ENCODE data around the gene PIAS4. TPM values are rescaled to one million over a fixed set of nuclear protein-coding genes. Genes with fewer than 3 reads are reported as not detected.

The PIAS4 gene
- polyA plus RNA-seq, 1 donor (not counting 4 experiments of a cell fraction or from before 2014, with no cell fraction given): 7.5 TPM

DNA sequence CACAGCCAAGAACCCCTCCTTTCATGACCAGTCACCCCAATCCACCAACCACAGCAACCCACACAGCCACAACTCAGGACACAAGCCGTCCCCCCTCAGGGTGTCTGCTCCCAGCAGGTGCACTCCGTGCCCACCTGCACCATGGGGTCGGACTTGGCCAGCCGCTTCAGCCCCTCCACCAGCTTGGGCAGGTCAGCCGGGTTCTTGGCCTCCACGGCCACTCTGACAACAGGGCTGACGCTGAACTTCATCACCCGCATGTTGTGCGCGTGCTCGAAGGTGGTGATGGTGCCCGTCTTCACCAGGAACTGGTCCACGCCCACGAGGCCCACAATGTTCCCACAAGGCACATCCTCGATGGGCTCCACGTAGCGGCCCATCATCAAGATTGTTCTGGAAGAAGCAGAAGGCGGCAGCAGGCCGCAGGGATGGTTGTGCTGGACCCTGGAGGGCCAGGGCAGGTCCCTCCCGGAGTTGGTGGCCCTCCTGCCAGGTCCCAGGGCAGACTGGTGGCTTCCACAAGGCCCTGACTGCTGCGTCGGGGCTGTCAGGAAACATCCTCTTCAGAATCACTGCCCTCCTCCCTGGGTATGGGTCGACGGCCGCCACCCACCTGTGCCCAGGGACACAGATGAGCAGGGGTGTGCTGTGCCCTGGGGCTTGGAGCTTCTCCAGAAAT, 27.7 kb upstream of the PIAS4 start:
- H3K27ac ChIP-seq (ENCODE audit: control insufficient read depth, insufficient read depth, low read length): no peak overlapping the region
- H4K20me1 ChIP-seq (ENCODE audit: control insufficient read depth, extremely low read depth, insufficient read depth, low read length): peaks cover 98% of the 10 kb centered on the region
- dilution Hi-C loops (cut with MboI; ENCODE audit: extremely low pct_ligation_motif_present, low sequenced_read_pairs): no loop called here
- no peaks in the 10 kb centered on the region for H3K9me3 ChIP-seq (ENCODE audit: control insufficient read depth, low read depth, low read length)
- peaks cover 11% of the 10 kb centered on the region for H3K9me1 ChIP-seq (ENCODE audit: control insufficient read depth, extremely low read depth, insufficient read depth, low read length)
- no peak overlapping the region for H3K4me3 ChIP-seq (ENCODE audit: control insufficient read depth in 2 of 3, extremely low read depth in 1 of 3, insufficient read depth in 2 of 3, low read depth in 1 of 3, low read length in 3 of 3)
- H2AFZ ChIP-seq (ENCODE audit: control insufficient read depth, low read length): no peak overlapping the region
- peak; percentile 54 for DNase-seq (ENCODE audit: low read depth, low spot score)
- peaks cover 18% of the 10 kb centered on the region for H3K4me1 ChIP-seq (ENCODE audit: control insufficient read depth, extremely low read depth, insufficient read depth, low read length)
- H3K27me3 ChIP-seq (ENCODE audit: control insufficient read depth, extremely low read depth, insufficient read depth, low read length): no peaks in the 10 kb centered on the region
- H3K36me3 ChIP-seq (ENCODE audit: control insufficient read depth in 2 of 2, extremely low read depth in 1 of 2, insufficient read depth in 2 of 2, low read length in 2 of 2): peaks cover 80 to 90% of the 10 kb centered on the region in 2 experiments
- TF ChIP-seq, protein P1, sequence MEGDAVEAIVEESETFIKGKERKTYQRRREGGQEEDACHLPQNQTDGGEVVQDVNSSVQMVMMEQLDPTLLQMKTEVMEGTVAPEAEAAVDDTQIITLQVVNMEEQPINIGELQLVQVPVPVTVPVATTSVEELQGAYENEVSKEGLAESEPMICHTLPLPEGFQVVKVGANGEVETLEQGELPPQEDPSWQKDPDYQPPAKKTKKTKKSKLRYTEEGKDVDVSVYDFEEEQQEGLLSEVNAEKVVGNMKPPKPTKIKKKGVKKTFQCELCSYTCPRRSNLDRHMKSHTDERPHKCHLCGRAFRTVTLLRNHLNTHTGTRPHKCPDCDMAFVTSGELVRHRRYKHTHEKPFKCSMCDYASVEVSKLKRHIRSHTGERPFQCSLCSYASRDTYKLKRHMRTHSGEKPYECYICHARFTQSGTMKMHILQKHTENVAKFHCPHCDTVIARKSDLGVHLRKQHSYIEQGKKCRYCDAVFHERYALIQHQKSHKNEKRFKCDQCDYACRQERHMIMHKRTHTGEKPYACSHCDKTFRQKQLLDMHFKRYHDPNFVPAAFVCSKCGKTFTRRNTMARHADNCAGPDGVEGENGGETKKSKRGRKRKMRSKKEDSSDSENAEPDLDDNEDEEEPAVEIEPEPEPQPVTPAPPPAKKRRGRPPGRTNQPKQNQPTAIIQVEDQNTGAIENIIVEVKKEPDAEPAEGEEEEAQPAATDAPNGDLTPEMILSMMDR (optimal IDR thresholded peaks at IDR 0.05 in 1 of 3, IDR thresholded peaks at IDR 0.05 in 1 of 3, conservative IDR thresholded peaks at IDR 0.05 in 1 of 3; ENCODE audit: extremely low read depth in 1 of 3, insufficient read depth in 2 of 3, low read length in 3 of 3): no peak
- no peak for TF ChIP-seq EZH2 (IDR thresholded peaks at IDR 0.05; ENCODE audit: low read length)
- peaks cover 88% of the 10 kb centered on the region for H3K79me2 ChIP-seq (ENCODE audit: control insufficient read depth, insufficient read depth, low read length)
- no peak for FAIRE-seq
- no peak overlapping the region for H3K9ac ChIP-seq (ENCODE audit: control insufficient read depth, extremely low read depth, insufficient read depth, low read length)
- H3K4me2 ChIP-seq (ENCODE audit: control insufficient read depth, extremely low read depth, insufficient read depth, low read depth, low read length): no peak overlapping the region

- Histone ChIP-seq H3K4me2 (ENCODE audit: control insufficient read depth, extremely low read depth, insufficient read depth, low read depth, low read length) (no peak overlapping the region), H3K27ac (ENCODE audit: control insufficient read depth, insufficient read depth, low read length) (no peak overlapping the region), H3K4me1 (ENCODE audit: control insufficient read depth, extremely low read depth, insufficient read depth, low read length) (peaks cover 20% of the 10 kb centered on the region), H3K79me2 (ENCODE audit: control insufficient read depth, insufficient read depth, low read length) (peaks cover 92% of the 10 kb centered on the region), H3K36me3 (ENCODE audit: control insufficient read depth in 2 of 2, extremely low read depth in 1 of 2, insufficient read depth in 2 of 2, low read length in 2 of 2) (peaks cover 75 to 87% of the 10 kb centered on the region in 2 experiments), H3K4me3 (ENCODE audit: control insufficient read depth in 2 of 3, extremely low read depth in 1 of 3, insufficient read depth in 2 of 3, low read depth in 1 of 3, low read length in 3 of 3) (no peak overlapping the region), H3K27me3 (ENCODE audit: control insufficient read depth, extremely low read depth, insufficient read depth, low read length) (no peaks in the 10 kb centered on the region), H3K9me3 (ENCODE audit: control insufficient read depth, low read depth, low read length) (no peaks in the 10 kb centered on the region), H3K9ac (ENCODE audit: control insufficient read depth, extremely low read depth, insufficient read depth, low read length) (peak overlapping the region; percentile 10), H2AFZ (ENCODE audit: control insufficient read depth, low read length) (no peak overlapping the region), H3K9me1 (ENCODE audit: control insufficient read depth, extremely low read depth, insufficient read depth, low read length) (peaks cover 11% of the 10 kb centered on the region), H4K20me1 (ENCODE audit: control insufficient read depth, extremely low read depth, insufficient read depth, low read length) (peaks cover 91% of the 10 kb centered on the region)
- dilution Hi-C loops (cut with MboI; ENCODE audit: extremely low pct_ligation_motif_present, low sequenced_read_pairs): no loop called here
- no peak for FAIRE-seq
- DNase-seq (ENCODE audit: low read depth, low spot score): peak; percentile 66
- TF ChIP-seq, protein P1 (optimal IDR thresholded peaks at IDR 0.05 in 1 of 3, IDR thresholded peaks at IDR 0.05 in 1 of 3, conservative IDR thresholded peaks at IDR 0.05 in 1 of 3; ENCODE audit: extremely low read depth in 1 of 3, insufficient read depth in 2 of 3, low read length in 3 of 3): no peak
- no peak for TF ChIP-seq EZH2 (IDR thresholded peaks at IDR 0.05; ENCODE audit: low read length)
These were observed 26.9 kb upstream of the PIAS4 start for GRCh38 chr19:3980353-3981251.
